ENCODE results near the gene NR5A2.
"Not testable (repeated sequence)": the region's sequence is repeated elsewhere in the genome, so short reads cannot be mapped to it uniquely, and the experiment has no call there.

NR5A2 gene

GRCh38 chr1:200166411-200166810, 138.9 kb downstream of the NR5A2 start:
- DNase-seq = no peak

- DNase-seq = no peak
Observed at GRCh38 chr1:200168926-200169325, 141.4 kb downstream of the NR5A2 start.

- no peak for DNase-seq
Observed at GRCh38 chr1:200172311-200172710, 144.8 kb downstream of the NR5A2 start.

GRCh38 chr1:200173097-200173618, 145.6 kb downstream of the NR5A2 start:
- DNase-seq = no peak

GRCh38 chr1:200174525-200175295, 147.2 kb downstream of the NR5A2 start:
- DNase-seq = no peak

GRCh38 chr1:200176181-200176580, 148.7 kb downstream of the NR5A2 start:
- no peak for DNase-seq

- no peak for DNase-seq
Observed at GRCh38 chr1:200176798-200177197, 149.3 kb downstream of the NR5A2 start.

- no peak for DNase-seq
Observed at GRCh38 chr1:200178340-200178739, 150.8 kb downstream of the NR5A2 start.

GRCh38 chr1:200179126-200179780, 151.7 kb downstream of the NR5A2 start:
- DNase-seq = no peak

- no peak for DNase-seq
Observed at GRCh38 chr1:200179781-200180160, 152.3 kb downstream of the NR5A2 start.

- DNase-seq = no peak
Observed at GRCh38 chr1:200180821-200181220, 153.3 kb downstream of the NR5A2 start.

GRCh38 chr1:200181861-200182260, 154.4 kb downstream of the NR5A2 start:
- no peak for DNase-seq

- no peak for DNase-seq
Observed at GRCh38 chr1:200182701-200183100, 155.2 kb downstream of the NR5A2 start.

GRCh38 chr1:200183637-200184036, 156.1 kb downstream of the NR5A2 start:
- no peak for DNase-seq

- no peak for DNase-seq
Observed at GRCh38 chr1:200184196-200184595, 156.7 kb downstream of the NR5A2 start.

- not testable (repeated sequence) for DNase-seq
Observed at GRCh38 chr1:200185191-200185590, 157.7 kb downstream of the NR5A2 start.

- not testable (repeated sequence) for DNase-seq
Observed at GRCh38 chr1:200187332-200187731, 159.8 kb downstream of the NR5A2 start.

- DNase-seq = no peak
Observed at GRCh38 chr1:200191993-200192392, 164.5 kb downstream of the NR5A2 start.

- DNase-seq = no peak
Observed at GRCh38 chr1:200194477-200194876, 167.0 kb downstream of the NR5A2 start.

GRCh38 chr1:200198236-200198635, 170.7 kb downstream of the NR5A2 start:
- DNase-seq = no peak

- no peak for DNase-seq
Observed at GRCh38 chr1:200205216-200205995, 177.9 kb downstream of the NR5A2 start.

GRCh38 chr1:200206340-200206739, 178.8 kb downstream of the NR5A2 start:
- DNase-seq = no peak

GRCh38 chr1:200206761-200207160, 179.3 kb downstream of the NR5A2 start:
- no peak for DNase-seq
